HG03045 (cell line): ENCODE data around the gene PSMD9.
"Not testable (repeated sequence)": the region's sequence is repeated elsewhere in the genome, so short reads cannot be mapped to it uniquely, and the experiment has no call there.

Experiments
- ATAC-seq: cut with Tn5 transposase; IDR thresholded peaks from one replicate; pipeline ENCODE4 v1.9.1; 2021; ENCODE audit warnings: mild to moderate bottlenecking, moderate library complexity; ENCODE audit not compliant: unreplicated experiment

PSMD9 gene

DNA sequence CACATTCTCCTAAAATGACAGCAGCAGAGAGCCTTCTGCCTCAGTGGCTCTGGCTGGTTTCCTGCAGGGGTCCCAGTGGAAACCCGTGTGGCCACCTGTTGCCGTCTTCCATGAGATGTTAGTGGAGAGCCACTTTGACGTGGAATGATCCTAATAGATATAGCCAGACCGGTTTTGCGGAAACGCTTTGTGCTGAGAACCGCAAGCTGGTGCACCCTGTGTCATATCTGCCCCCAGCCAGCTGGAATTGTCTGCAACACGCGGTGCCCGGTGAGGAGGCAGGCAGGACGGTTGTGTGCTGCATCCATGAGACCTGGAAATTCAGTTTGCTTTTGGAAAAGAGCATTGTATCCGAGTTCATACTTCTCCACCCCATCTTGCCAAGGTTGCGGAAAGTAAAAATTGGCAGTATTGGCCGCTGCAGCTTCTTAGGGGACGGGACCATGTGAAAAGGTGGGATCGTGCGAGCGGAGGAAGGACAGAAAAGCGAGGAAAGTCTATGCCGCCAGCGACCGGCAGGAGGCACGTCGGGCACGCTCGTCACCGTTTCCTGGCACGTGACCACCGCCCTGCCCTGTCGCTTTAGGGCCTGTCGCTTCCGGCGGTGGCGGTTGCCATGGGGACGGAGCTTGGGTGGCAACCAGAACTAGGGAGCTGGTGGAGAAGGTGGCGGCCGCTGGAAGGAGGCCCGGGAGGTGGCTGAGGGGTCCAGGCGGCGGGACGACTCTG lies 29.5 kb downstream of the PSMD9 start, which contains the start of gene CFAP251:
CFAP251 (plus strand) TSS at position 643 of the 729 bp plus-strand sequence. CDS start 2,714 bp downstream, outside the sequence.
- ATAC-seq = peak; percentile 93

DNA sequence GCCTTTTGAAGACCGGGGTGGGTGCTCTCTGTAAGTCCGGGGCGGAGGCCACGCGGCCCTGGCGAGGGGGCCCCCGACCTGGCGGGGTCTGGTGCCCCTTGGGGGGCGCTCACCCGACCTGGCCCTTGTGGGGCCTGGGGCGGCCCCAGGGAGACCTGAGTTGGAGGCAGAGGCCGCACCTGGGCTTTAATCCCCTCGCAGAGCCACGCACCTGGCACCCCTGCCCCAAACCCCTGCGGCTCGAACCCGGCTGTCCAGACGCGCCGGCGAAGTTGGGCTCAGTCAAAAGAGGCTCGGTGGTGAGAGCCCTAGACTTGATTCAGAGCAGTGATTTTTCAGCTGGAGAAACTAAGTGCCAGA lies 30.1 kb downstream of the PSMD9 start:
- ATAC-seq = peak; percentile 21

DNA sequence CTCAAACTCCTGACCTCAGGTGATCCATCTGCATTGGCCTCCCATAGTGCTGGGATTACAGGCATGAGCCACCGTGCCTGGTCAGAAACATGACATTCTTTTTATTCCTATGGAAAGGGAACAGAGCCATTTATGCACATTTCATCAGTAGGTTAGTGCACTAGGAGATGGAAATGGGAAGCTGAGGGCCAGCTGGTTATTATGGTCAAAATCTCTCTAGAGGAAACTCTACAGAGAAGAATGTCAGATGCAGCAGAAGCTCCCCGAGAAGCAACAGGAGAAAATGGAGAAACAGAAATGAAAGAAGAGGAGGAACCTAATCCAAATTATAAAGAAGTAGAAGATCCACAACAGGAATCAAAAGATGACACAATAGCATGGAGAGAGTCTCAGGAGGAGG lies 32.5 kb downstream of the PSMD9 start:
- ATAC-seq = no peak

DNA sequence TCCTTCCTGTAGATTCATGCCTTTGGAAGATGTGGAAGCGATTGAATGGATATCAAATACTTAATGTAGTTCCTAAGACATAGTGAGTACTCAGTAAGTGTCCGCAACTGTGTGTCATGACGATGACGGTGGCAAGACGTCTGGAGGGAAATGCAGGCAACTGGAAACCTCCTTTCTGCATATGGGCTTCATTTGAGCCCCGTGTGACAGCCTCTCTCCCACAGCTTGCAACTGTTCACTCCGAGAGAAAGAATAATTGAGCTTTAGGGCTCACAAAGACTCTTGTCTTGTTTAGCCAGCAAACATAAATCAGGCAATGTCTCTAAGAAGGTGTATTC lies 36.7 kb downstream of the PSMD9 start:
- ATAC-seq = no peak

DNA sequence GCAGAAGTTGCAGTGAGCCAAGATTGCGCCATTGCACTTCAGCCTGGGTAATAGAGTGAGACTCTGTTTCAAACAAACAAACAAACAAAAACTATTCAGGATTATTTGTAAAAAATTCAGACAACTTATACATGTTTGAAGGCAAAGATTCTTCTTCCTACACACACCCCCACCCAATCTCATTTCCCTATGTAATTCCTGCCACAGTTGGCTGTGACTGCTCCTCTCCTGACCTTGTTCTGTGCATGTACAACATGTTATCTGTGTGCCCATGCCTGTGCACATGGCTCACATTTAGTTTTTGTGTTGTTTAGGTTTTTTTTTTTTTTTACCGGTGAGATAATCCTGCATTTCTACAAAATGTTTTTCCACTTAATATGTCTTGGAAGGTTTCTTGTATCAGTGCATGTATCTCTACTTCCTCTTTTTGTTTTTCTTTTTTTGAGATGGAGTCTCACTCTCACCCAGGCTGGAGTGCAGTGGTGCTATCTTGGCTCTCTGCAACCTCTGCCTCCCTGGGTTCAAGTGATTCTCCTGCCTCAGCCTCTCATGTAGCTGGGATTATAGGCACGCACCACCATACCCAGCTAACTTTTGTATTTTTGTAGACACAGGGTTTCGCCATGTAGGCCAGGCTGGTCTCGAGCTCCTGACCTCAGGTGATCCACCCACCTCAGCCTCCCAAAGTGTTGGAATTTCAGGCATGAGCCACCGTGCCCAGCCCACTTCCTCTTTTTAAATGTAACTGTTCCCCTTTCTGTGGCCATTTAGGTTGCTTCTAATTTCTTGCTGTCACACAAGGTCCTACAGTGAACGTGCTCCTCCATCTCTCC lies 38.5 kb downstream of the PSMD9 start:
- ATAC-seq = no peak

DNA sequence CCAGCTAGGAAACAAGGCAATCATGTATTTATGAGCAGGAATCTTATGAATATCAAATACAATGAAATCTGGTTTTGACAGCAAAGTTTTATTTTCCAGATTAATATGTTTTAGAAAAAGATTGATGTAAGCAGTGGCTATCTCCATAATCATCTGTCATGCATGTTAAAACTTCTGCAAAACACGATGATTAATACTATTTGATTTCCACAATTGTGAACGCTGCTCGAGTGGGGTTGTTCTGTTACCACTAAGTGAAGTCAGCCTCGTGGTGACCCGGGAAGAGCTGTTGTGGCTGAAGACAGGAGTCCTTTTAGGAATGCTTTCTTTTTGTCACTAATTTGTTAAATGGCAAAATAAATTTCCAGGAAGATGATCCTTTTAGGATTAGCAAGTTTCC lies 39.2 kb downstream of the PSMD9 start:
- no peak for ATAC-seq

DNA sequence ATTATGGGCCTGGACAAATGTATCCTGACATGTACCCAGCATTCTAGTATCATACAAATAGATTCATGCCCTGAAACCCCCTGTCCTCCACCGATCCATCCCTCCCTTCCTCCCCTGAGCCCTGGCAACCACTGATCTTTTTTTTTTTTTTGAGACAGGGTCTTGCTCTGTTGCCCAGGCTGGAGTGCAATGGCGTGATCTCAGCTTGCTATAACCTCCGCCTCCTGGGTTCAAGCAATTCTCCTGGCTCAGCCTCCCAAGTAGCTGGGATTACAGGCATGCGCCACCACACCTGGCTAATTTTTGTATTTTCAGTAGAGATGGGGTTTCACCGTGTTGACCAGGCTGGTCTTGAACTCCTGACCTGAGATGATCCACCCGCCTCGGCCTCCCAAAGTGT lies 41.0 kb downstream of the PSMD9 start:
- ATAC-seq = not testable (repeated sequence)

DNA sequence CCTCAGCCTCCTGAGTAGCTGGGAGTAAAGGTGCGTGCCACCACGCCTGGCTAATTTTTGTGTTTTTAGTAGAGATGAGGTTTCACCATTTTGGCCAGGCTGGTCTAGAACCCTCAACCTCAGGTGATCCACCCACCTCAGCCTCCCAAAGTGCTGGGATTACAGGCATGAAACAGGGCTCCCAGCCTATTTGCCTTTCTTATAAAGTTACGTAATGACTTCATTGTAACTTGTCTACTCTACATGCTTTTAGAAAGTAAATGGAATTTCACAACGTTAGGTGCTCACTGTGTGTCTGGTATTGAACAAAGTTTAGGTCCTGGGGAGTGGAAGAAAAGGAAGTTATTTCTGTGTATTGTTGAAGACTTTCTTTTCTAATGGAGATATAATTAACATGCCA lies 42.3 kb downstream of the PSMD9 start:
- no peak for ATAC-seq

DNA sequence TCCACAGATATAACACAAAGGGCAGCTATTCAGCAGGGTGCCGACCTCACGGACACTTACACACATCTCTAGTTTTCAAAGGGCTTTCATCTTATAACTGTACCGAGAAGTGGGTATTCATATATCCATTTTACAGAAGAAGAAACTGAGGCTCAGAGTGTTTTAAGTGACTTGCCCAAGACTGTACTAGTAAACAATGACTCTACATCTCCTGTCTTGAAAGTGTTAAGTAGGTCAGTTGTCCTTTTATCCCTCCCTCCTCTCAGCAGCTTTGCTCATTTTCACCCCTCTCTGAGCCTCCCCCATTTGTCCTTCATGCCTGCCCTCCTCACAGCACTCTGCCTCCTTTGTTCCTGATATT lies 43.6 kb downstream of the PSMD9 start:
- ATAC-seq = no peak

DNA sequence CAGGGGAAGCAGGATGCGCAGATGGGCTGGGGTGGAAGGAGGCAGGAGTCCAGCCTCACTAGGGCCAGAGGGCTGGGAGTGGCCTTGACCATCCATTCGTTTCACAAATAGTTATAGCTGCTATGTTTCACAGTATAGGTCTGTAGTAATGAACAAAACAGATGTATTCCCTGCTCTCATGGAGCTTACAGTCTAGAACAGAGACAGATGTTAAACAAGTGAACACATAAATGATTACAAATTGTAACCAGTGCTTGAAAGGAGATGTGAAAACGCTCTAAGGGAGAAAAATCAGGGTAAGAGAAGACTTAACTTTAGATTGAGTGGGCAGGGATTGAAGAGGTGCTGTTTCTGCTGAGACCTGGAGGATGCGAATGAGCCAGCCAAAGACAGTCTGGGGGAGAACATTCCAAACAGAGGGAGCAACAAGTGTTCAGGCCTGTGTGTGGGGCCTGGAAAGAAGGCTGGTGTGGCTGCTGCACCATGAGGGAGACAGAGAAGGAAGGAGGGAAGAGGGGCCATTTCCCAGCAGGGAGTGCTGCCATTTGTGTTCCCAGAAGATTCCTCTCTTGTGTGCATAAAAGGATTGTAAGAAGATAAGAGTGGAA lies 44.4 kb downstream of the PSMD9 start:
- no peak for ATAC-seq

DNA sequence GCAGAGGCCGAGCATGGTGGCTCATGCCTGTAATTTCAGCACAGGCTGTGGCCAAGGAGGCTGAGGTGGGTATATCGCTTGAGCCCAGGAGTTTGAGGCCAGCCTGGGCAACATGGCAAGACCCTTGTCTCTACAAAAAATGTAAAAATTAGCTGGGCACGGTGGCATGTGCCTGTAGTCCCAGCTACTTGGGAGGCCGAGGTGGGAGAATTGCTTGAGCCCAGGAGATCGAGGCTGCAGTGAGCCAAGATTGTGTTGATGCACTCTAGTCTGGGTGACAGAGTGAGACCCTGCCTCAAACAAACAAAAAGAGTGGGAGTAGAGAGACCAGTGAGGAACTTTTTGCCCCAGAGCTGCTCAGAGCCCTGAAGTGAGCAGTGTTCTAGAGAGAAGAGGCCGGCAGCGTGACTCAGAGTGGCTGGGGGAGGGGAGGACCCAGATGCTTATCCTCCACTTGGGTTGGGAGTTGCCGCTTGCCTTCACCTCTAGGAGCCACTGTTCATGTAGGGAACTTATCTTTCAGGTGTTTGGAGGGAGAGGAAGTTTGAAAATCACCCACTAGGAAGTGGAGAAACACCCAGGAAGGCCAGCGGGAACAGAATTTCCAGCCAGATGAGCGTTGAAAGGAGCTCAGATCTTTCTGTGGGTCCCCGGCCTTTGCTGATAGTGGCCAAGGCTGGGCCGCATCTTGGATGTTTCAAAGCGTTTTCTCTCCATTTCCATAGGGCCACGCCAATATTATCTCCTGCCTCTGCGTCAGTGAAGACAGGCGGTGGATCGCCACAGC lies 45.1 kb downstream of the PSMD9 start:
- no peak for ATAC-seq

DNA sequence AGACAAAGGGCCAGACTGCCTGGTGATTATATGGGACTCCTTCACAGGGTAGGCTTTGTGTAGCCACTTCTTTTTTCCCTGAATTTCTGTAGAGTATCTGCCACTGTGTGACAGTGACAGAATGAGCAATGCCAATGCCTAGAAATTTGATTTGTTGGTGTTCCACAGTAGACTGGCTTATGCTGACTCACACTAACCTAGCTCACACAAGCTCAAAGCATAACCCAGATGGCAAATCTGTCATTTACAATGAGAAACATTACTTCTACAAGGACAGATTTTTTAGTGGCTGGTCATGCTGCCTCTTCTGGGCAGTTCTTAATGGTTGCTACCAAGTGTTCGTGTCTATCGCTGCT lies 45.7 kb downstream of the PSMD9 start:
- no peak for ATAC-seq

DNA sequence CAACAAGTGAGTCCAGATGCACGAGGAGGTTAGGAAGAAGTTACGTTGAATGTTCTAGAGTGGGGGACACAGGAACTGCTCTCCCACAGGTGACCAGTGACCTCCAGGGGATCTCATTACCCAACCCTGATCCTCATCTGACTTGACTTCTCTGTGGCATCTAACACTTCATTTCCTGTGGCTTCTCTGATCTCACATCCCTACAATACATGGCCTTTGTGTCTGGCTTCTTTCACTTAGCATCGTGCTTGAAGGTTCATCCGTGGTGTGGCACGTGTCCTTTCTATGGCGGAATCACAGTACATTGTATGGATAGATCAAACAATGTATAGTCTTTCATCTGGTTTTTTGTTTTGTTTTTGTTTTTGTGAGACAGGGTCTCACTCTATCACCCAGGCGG lies 49.1 kb downstream of the PSMD9 start:
- ATAC-seq = no peak

DNA sequence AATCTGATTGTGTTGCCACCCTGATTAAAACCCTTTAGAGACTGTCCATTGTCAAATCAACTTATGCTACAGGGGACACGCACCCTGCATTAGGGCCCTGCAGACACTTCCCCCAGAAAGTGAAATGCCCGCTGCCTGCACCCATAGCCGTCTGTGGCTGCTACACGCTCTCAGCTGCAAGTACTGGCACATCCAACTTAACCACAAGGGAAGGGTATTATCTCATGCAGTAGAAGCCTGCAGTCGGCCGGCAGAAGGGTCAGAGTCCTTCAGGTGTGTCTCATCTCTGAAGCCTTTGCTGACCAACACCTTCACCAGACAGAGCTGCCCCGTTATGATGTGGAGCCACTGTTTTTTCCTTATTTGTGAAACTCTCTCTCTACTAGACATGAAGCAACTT lies 50.6 kb downstream of the PSMD9 start:
- ATAC-seq = no peak

DNA sequence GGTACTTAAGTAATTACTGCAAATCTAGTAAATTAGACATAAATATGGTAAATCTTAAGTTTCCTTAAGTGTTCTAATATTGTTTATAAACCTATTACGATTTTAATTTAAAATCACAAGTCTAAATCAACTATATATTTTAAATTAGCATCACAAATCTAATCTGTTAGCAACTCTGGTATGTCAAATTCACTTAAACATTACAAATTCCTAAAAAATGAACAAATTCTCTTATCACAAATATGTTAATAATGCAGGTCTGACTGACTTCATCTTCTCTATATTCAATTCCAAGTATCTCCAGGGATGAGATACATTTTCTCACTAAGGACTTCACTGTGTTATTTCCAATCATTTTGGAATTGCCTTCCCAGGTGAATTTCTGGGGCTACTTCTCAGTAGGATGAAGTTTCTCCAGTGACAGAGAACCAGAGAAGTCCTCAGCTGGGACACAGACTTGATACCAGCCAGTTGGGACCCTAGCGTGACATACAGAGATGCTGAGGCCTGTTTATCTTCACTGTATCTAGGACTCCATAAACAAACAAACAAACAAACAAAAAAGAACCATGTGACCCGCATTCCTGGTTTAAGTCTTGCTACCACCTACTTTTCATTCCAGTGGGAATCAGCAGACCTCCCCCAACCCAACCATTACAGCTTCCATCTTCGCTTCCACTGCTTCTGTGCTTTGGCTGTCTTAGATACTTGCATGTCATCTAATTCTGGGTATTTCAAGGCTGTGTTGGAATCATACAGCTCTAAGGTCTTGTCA lies 51.6 kb downstream of the PSMD9 start:
- no peak for ATAC-seq

DNA sequence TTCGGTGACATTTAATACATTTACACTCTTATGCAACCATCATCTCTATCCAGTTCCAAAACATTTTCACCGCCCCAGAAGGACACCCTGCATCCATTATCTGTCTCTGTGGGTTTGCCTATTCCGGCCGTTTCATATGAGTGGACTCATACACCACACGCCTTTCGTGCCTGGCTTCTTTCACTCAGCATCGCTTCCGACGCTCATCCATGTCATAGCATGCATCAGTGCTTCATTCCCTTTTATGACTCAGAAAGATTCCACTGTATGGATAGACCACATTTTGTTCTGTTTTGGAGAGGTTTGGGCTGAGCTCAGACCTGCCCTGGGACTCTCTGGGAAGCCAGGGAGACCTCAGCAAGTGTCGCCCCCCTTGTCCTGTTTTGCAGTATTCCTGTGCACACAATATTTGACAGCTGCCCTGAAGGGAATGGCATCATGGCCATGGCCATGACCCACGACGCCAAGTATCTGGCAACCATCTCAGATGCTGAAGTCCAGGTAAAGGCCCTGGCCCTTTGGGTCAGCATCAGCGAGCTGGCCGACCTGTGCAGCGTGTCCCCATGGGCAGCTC lies 53.6 kb downstream of the PSMD9 start:
- no peak for ATAC-seq

DNA sequence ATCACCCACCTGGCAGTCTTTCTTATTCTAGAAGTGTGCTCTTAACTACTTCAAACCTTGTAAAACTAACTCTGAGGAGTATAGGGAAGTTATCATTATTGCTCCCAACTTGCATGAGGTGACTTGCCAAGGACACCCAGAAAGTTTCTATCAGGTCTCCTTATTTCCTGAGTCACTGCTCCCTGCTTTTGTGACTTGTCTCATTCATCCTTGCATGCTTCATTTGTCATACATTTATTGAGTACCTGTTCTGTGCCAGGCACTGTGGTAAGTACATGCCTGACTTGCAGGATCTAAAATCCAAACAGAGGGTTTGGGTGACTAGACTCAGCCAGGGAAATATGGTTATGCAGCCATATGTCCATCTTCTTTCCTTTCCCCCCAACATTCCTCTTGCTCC lies 55.3 kb downstream of the PSMD9 start:
- no peak for ATAC-seq

DNA sequence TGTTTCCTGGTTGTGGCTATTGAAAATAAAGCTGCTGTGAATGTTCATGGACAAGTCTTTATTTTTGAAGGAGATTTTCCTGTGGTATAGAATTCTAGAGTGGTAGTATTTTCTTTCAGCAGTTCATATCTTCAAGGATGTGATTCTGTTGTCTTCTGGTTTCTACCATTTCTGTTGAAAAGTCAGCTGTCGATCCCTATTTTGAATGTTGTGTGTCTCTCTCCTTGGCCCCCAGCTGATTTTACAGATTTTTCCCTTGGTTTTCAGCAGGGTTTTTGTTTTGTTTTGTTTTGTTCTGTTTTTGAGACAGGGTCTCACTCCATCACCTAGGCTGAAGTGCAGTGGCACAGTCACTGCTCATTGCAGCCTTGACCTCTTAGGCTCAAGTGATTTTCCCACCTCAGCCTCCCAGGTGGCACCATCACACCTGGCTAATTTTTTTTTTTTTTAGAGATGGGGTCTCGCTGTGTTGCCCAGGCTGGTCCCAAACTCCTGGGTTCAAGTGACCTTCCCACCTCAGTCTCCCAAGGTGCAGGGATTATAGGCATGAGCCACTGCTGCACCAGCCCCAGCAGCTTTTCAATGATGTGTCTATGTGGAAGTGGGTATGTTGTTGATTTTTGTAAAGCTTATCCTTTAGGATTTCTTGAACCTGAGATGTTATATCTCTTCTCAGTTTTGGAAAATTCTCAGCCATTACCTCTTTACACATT lies 57.9 kb downstream of the PSMD9 start:
- no peak for ATAC-seq

DNA sequence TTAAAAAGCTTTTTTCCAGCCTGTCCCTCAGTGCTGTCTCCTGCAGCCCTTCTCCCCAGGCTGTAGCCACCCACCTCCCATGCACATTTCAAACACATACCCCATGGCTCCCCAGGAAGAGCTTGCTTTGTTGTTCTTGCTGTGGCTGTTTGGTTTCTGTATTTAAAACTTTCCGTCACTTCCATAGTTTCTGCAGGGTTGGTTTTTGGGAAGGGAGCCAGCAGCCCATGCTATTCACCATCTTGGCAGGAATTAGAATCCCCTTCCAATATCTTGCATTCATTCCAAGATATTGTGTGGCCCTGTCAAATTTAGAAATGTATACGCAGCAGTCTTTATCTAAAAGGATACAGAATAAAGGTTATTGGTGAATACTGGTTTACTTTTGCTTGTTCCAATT lies 59.4 kb downstream of the PSMD9 start:
- ATAC-seq = no peak
